ENCODE data around the gene MAN2B2.

MAN2B2 gene

GRCh38 chr4:6574747-6575502 lies at the start of gene MAN2B2:
Gene MAN2B2 (plus strand): TSS chr4:6575189. CDS start chr4:6575211, 22 bp downstream.
- peak; percentile 41 for DNase-seq

- no peak for DNase-seq
Observed at GRCh38 chr4:6525474-6525873, 49.5 kb upstream of the MAN2B2 start.

GRCh38 chr4:6526156-6526555 lies 48.8 kb upstream of the MAN2B2 start:
- DNase-seq = no peak

GRCh38 chr4:6526671-6527091 lies 48.3 kb upstream of the MAN2B2 start:
- no peak for DNase-seq

- no peak for DNase-seq
Observed at GRCh38 chr4:6527259-6527658, 47.7 kb upstream of the MAN2B2 start.

GRCh38 chr4:6527683-6528595 lies 47.0 kb upstream of the MAN2B2 start:
- no peak for DNase-seq

- DNase-seq = no peak
Observed at GRCh38 chr4:6529021-6529420, 46.0 kb upstream of the MAN2B2 start.

- DNase-seq = no peak
Observed at GRCh38 chr4:6530301-6530700, 44.7 kb upstream of the MAN2B2 start.

GRCh38 chr4:6530964-6531363 lies 44.0 kb upstream of the MAN2B2 start:
- DNase-seq = no peak

GRCh38 chr4:6532102-6532501 lies 42.9 kb upstream of the MAN2B2 start:
- no peak for DNase-seq

- DNase-seq = no peak
Observed at GRCh38 chr4:6532658-6533057, 42.3 kb upstream of the MAN2B2 start.

- no peak for DNase-seq
Observed at GRCh38 chr4:6534050-6534449, 40.9 kb upstream of the MAN2B2 start.

GRCh38 chr4:6534618-6535328 lies 40.2 kb upstream of the MAN2B2 start:
- no peak for DNase-seq

- no peak for DNase-seq
Observed at GRCh38 chr4:6535329-6535692, 39.7 kb upstream of the MAN2B2 start.

- no peak for DNase-seq
Observed at GRCh38 chr4:6535706-6536105, 39.3 kb upstream of the MAN2B2 start.

- no peak for DNase-seq
Observed at GRCh38 chr4:6538111-6538510, 36.9 kb upstream of the MAN2B2 start.

- DNase-seq = no peak
Observed at GRCh38 chr4:6538575-6538974, 36.4 kb upstream of the MAN2B2 start.

GRCh38 chr4:6539009-6539764 lies 35.8 kb upstream of the MAN2B2 start:
- no peak for DNase-seq

- DNase-seq = no peak
Observed at GRCh38 chr4:6540879-6541278, 34.1 kb upstream of the MAN2B2 start.

GRCh38 chr4:6541789-6542188 lies 33.2 kb upstream of the MAN2B2 start:
- DNase-seq = no peak

- DNase-seq = no peak
Observed at GRCh38 chr4:6542951-6543350, 32.0 kb upstream of the MAN2B2 start.

GRCh38 chr4:6546091-6546490 lies 28.9 kb upstream of the MAN2B2 start:
- DNase-seq = no peak
